GM12864 (cell line): ENCODE data around the gene ST6GALNAC4.
"Not testable (repeated sequence)": the region's sequence is repeated elsewhere in the genome, so short reads cannot be mapped to it uniquely, and the experiment has no call there.

Experiments used
- DNase-seq: peaks from one replicate; pipeline ENCODE4 v3.0.0-alpha.2; 2011; ENCODE audit warnings: low read depth
- H3K4me3 ChIP-seq: 2 replicates; pipeline ENCODE4 v1.5.1; 2011; ENCODE audit warnings: mild to moderate bottlenecking, low read depth, low read length, control low read depth
- CTCF ChIP-seq: IDR thresholded peaks from 2 replicates; pipeline ENCODE4 v1.5.1; 2011; ENCODE audit warnings: low read depth, mild to moderate bottlenecking, moderate library complexity, low read length, control low read depth, inconsistent platforms; ENCODE audit errors: missing control alignments

Gene ST6GALNAC4

DNA sequence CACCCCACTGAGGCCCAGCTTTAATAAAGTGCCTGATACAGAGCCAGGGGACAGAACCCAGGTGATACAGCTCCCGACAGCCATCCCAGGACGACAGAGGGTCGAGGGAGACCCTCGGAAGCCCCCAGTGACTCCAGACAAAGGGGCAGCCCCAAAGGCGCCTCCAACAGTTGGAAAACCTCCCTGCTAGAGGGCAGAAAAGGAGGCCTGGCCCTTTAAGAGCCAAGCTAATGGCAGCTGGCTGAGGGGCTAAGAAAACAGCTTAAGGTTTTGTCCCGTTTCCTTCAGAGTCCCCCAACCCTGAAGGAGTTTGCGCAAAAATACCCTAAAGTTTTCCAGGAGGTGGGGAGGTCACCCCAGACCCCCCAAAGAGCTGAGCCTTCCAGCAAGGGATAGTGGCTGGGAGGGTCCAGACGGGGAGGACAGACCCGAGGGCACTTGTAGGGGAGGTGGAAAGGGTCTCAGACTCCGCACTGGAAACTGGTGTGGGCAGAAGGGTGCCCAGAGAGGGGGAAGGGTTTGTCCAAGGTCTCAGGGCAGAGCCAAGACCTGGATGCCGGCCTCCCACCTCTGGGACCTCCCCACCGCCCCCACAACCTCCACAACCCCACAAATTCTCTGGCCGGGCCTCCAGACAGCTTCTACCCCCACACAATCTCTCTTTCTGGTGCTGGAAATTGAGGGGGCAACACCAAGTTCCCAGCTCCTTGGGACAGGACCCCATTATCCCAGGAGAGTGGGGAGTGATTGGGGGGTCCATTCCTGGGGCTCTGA is 31.1 kb downstream of the ST6GALNAC4 start:
- H3K4me3 ChIP-seq = no peak overlapping the region
- DNase-seq = no peak
- TF ChIP-seq CTCF = no peak

DNA sequence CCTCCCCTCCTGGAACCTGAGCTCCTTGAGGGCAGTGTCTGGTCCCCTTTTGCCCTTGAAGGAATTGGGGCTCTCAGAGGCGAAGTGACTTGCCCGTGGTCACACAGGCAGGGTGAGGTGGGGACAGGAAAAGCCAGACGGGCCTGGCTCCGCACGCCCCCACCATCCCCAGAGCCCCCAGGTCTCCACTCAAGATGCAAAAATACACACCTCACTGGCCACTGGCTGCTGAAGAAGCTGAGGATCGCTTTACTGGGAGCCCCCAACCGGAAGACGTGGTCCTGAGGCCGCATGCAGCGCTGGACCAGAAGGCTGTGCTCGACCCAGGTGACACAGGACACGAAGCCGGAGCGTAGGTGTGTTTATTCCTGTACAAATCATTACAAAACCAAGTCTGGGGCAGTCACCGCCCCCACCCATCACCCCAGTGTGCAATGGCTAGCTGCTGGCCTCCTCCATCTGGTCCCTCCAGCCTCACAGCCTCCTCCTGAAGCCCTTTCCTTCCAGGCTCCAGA is 31.8 kb downstream of the ST6GALNAC4 start:
- H3K4me3 ChIP-seq = no peak overlapping the region
- DNase-seq = no peak
- no peak for TF ChIP-seq CTCF

DNA sequence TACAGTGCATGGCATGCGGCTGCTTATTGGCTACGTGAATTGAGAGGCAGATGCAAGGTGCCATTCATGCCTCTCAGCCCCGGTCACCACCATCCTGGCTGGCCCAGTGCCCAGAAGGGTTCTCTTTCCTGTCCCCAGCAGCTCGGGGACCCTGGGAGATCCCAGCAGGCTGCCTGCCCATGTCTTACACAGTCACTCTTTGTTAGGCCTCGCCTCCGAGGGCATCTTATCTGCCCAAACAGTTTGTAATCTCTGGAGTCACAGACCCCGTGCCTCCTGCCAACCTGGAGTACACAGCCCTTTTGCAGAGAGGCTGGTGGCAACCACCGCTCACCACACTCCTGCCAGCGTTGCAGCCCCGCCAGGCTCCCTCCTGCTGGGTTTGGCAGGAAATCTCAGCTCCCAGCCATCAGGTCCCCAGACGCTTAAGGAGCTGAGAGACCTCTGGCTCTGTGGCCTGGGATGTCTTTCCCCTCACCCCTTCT is 32.4 kb downstream of the ST6GALNAC4 start:
- TF ChIP-seq CTCF = no peak
- no peak overlapping the region for H3K4me3 ChIP-seq
- DNase-seq = no peak

DNA sequence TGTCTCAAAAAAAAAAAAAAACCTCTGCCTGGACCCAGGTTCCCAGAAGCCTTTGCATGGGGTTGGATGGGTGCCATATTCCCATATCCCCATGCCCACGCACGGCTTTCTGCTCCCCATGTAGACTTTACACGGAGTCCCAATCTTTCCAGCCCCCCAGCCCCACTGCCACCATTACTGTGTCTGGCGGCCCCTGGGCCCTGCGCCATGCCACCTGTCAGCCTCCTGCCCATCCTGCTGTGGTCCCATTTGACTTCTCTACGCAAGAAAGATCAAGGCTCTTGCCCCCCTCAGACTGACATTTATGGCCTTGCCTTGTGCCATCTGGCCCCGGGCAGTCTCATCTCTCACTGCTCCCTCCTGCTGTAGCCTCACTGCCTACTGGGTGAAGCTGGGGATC is 32.9 kb downstream of the ST6GALNAC4 start:
- no peak overlapping the region for H3K4me3 ChIP-seq
- TF ChIP-seq CTCF = no peak
- DNase-seq = no peak

GRCh38 chr9:127881715-127882114 is 35.1 kb downstream of the ST6GALNAC4 start:
- DNase-seq, H3K4me3 ChIP-seq: not testable (repeated sequence)

- no peak for DNase-seq
- H3K4me3 ChIP-seq = no peak overlapping the region
- TF ChIP-seq CTCF = no peak
Measured at GRCh38 chr9:127880143-127880542, 36.7 kb downstream of the ST6GALNAC4 start.

GRCh38 chr9:127878652-127879390 is 38.0 kb downstream of the ST6GALNAC4 start:
- DNase-seq = no peak
- no peak for TF ChIP-seq CTCF
- no peak overlapping the region for H3K4me3 ChIP-seq
